Measurements from ENCODE around the gene KNL1.
A peak's percentile ranks its signal among the peaks of the same experiment; 100 is the strongest.
"Not testable (repeated sequence)": the region's sequence is repeated elsewhere in the genome, so short reads cannot be mapped to it uniquely, and the experiment has no call there.

Gene KNL1

GRCh38 chr15:40593588-40594428, at the start of gene KNL1:
TSS of gene KNL1 (plus strand) at chr15:40594249. CDS start at chr15:40602932, 8,683 bp downstream.
- DNase-seq (ENCODE audit: low read depth): peak; percentile 74

- no peak for DNase-seq (ENCODE audit: low read depth)
These were observed 48.6 kb upstream of the KNL1 start for GRCh38 chr15:40545457-40545856.

DNA sequence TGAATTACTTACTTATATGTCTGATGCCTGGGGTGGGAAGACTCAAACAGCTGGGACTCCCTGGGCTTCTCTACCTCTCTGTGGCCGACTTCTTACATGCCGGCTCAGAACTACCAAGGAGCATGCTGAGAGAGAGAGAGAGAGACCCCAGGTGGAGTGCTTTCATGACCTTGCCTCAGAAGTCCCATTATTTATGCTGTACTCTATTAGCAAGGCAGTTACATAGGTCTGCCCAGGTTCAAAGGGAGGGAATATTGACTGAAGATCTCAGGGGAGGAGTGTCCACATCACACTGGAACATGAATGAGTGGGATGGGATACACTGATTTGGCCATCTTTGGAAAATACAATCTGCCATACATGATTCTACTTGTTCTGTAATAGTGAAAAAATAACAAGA, 45.4 kb upstream of the KNL1 start:
- no peak for DNase-seq (ENCODE audit: low read depth)

GRCh38 chr15:40549894-40550293, 44.2 kb upstream of the KNL1 start:
- no peak for DNase-seq (ENCODE audit: low read depth)

GRCh38 chr15:40550341-40551037, 43.6 kb upstream of the KNL1 start:
- DNase-seq (ENCODE audit: low read depth): no peak

DNA sequence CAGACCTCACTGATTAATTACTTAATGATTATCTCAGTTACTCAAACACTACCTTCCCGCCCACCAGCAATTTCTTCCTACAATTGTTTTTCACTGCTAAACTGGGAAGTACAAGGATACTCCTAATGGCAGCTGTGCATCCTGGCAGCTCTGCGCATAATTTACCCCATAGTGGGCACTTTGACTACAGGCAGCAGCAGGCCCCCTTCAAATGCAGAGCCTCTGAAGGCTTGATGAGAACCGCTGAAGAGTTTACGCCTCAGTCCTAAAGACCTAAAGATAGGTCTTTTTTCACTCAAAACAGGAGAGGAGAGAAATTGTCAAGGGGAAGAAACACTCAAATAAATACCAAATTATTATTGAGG, 39.9 kb upstream of the KNL1 start:
- no peak for DNase-seq (ENCODE audit: low read depth)

DNA sequence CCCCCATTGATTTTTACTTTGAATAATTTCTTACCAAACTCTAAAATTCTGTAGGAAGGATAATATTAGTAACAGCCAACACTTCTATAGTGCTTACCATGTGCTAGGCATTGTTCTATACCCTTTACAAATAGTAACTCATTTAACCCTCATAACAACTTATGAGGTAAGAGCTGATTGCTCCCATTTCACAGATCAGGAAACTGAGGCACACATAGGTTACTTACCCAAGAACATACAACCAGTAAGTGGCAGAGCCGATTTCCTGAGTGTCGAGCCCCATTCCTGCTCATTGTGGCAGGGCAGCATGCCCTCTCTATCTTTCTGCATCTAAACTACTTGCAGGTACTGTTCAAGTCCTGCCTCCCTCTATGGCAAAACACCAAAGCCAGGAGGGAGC, 38.2 kb upstream of the KNL1 start:
- no peak for DNase-seq (ENCODE audit: low read depth)

DNA sequence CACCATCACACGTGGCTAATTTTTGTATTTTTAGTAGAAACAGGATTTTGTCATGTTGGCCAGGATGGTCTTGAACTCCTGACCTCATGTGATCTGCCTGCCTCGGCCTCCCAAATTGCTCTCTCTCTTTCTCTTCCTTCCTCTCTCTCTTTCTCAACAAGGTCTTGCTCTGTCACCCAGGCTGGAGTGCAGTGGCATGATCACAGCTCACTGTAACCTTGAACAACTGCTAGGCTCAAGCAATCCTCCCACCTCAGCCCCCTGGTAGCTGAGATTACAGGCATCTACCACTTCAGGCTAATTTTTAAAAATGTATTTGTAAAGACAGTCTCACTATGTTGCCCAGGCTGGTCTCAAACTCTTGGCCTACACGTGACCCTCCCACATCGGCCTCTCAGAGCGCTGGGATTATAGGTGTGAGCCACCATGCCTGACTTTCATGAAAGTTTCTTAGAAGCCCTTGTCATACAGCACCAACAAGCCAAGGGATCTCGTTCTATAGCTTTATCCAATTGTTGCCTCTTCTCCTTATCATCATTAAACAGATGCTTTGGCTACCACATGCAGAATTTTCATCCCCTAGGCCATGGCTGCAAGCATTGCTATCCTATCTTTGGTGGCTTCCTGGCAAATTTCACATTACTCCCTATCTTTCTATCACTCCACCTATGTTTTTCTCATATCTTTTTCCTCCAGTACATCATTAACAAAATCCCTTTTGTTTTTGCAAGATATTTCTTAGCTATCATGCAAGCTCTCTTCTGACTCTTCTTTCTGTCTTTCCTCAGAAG, 34.9 kb upstream of the KNL1 start:
- DNase-seq (ENCODE audit: low read depth): no peak

- no peak for DNase-seq (ENCODE audit: low read depth)
These were observed 31.4 kb upstream of the KNL1 start for GRCh38 chr15:40562691-40563090.

- no peak for DNase-seq (ENCODE audit: low read depth)
These were observed 30.6 kb upstream of the KNL1 start for GRCh38 chr15:40563426-40563825.

- peak; percentile 89 for DNase-seq (ENCODE audit: low read depth)
These were observed 29.3 kb upstream of the KNL1 start, which contains the start of gene CCDC32 for GRCh38 chr15:40564591-40565332. TSS of gene CCDC32 (minus strand) at chr15:40565042. CDS start at chr15:40563015, 2,027 bp downstream.

DNA sequence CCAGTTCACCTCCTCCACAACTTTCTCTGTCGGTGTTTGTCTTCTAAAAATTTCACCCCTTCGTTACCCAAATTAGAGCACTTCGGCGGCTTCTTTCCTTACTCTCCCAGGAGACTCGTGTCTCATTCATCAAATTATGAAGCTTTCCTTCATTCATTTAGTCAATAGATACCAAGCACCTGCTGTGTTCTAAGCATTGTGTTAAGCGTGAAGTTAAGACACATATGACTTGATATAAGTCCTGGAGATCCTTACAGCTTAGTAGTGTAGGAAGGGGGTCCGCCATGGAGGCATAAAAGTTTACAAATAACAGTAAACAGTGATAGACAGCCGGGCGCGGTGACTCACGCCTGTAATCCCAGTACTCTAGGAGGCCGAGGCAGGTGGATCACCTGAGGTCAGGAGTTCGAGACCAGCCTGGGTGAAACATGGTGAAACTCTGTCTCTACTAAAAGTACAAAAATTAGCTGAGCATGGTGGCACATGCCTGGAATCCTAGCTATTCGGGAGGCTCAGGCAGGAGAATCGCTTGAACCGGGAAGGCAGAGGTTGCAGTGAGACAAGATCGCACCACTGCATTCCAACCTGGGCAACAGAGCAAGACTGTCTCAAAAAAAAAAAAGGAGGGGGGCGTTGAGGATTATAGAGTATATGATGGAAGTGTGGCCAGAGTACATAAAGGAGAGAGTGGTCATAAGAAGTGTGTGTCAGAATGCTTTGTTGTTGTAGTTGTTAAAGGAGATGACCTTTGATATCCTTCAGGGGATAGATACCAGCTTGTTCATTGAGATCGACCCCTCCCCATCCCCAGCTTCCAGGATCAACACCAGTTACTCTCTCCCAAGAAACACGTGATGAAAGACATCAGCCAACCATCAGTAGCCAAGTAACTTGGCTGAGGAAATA, 28.5 kb upstream of the KNL1 start:
- no peak for DNase-seq (ENCODE audit: low read depth)

DNA sequence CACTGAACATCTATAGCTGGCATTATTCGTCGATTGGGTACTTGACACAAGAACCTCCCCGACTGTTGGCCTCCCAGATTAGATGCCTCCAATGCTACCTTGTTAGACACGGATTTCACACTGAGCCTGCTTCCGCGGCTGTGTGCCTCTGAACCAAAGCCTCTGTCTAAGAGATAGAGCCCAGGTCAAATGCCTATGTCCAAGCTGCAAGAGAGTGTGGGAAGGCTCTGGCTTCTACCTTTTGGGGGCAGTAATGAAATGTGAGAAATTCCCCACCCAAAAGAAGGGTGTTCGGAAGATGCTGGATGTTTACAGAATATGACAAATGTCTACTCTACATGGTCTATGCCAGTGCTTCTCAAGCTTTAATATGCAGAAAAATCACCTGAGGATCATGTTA, 26.9 kb upstream of the KNL1 start:
- no peak for DNase-seq (ENCODE audit: low read depth)

GRCh38 chr15:40569129-40569953, 24.7 kb upstream of the KNL1 start, which contains the start of gene RPUSD2:
TSS of gene RPUSD2 (plus strand) at chr15:40569299. CDS start at chr15:40569338, 39 bp downstream.
- peak; percentile 81 for DNase-seq (ENCODE audit: low read depth)

GRCh38 chr15:40575113-40575512, 18.9 kb upstream of the KNL1 start:
- DNase-seq (ENCODE audit: low read depth): no peak

DNA sequence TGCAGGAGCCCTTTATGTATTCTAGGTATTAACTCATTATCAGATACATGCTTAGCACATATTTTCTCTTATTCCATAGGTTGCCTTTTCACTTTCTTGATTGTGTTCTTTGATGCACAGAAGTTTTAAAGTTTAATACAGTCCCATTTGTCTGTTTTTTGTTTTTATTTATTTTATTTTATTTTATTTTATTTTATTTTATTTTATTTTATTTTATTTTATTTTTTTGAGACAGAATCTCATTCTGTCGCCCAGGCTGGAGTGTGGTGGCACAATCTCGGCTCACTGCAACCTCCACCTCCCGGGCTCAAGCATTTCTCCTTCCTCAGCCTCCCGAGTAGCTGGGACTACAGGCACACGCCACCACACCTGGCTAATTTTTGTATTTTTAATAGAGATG, 17.1 kb upstream of the KNL1 start:
- DNase-seq (ENCODE audit: low read depth): not testable (repeated sequence)

DNA sequence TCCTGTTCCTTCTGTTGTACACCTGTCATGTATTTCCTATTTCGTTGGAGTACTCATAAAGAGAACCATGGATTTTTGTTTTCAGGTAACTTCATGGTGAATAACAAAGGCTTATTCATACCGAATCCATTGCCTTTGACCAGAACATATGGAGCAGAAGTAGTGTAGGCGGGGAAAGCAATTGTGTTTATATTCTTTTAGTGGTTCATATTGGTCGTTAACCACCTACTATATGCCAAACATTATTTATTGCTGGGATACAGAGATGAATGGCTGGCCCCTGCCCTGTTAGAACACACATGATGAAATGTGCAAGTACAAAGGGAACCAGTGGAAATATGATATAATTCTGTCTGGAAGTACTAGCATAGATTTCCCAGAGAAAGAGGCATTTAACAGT, 15.2 kb upstream of the KNL1 start:
- no peak for DNase-seq (ENCODE audit: low read depth)

DNA sequence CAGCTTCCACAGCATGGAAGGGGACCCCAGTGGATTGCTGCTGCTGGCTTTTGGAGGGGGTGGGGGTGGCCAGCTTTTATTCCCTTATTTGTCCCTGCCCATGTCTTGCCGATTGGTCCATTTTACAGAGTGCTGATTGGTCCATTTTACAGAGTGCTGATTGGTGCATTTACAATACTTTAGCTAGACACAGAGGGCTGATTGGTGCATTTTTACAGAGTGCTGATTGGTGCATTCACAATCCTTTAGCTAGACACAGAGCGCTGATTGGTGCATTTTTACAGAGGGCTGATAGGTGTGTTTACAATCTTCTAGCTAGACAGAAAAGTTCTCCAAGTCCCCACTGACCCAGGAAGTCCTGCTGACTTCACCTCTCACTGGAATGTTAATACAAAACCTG, 12.3 kb upstream of the KNL1 start:
- DNase-seq (ENCODE audit: low read depth): not testable (repeated sequence)

DNA sequence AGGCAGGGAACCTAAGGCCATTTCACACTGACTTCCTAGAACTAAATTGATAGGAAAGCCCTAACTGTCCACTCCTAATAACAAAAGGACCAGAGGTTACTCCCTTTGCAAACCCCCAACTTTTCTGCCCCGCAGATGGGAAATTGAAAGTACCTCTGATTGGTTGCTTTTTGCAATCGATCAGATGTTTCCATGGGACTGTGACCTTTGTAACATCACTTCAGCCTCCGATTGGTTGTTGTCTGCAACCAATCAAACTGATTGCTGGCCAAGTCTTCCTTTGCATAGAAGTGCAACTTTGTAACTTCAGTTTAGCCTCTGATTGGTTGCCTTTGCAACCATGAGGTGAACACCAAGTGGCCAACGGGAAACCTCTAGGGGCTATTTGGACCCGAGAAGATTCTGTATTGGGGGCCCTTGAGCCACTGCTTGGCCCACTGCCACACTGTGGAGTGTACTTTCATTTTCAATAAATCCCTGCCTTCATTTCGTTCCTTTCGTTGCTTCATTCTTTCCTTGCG, 11.3 kb upstream of the KNL1 start:
- DNase-seq (ENCODE audit: low read depth): no peak

DNA sequence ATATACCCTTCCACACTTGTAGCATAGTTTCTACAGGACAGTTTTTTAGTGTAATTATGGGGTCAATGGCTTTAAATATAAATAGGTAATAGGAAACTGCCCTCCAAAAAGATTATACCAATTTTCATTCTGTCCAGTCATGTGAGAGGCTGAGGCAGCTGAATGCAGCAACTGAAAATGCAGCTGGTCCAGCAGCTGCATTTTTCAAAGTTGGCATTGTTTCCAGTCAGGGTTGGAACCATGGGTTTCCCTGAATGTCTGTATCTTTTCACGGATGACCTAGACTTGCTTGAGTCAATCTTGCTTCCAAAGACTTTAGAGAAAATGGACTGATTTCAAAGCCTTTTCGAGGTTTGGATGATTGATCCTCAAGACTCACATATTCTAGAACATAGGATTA, 9.9 kb upstream of the KNL1 start:
- no peak for DNase-seq (ENCODE audit: low read depth)

All from activated T-helper 1 cell treated with Interleukin-2 at 50 U/mL for 16 hours (primary cell).